NCI-H1930 (cell line): Measurements from ENCODE around the gene CPT1C.
A peak's percentile ranks its signal among the peaks of the same experiment; 100 is the strongest.

Source experiments
- DNase-seq, 2 experiments: peaks; one replicate each; lab custom pipeline; 2025; lab: John Stamatoyannopoulos, UW

CPT1C gene

DNA sequence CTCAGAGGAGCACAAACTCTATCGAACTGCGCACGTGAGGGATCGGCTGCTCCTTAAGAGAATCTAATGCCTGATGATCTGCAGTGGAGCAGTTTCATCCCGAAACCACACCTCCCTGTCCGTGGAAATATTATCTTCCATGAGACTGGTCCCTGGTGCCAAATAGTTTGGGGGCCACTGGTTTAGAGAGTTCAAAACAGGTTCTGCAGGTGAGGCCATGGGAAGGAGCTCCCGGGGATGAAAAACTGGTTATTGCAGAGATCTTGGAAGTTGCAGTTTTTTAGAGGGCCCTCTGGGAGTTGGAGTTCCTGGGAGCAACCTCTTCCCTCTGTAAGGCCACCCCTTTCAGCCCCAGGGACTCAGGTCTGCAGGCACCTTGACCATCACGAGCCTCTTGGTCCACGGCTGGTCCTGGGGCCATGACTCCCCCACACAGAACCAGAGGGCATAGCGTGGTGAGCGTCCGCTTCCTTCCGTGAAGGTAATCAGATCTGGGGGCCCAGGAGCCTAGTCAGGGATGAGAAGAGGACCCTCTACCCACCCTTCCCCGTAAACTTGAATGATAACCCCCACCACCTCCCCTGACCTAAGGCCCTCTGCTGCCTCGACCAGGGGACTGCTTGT, 30.5 kb upstream of the CPT1C start:
- no peak for DNase-seq

DNA sequence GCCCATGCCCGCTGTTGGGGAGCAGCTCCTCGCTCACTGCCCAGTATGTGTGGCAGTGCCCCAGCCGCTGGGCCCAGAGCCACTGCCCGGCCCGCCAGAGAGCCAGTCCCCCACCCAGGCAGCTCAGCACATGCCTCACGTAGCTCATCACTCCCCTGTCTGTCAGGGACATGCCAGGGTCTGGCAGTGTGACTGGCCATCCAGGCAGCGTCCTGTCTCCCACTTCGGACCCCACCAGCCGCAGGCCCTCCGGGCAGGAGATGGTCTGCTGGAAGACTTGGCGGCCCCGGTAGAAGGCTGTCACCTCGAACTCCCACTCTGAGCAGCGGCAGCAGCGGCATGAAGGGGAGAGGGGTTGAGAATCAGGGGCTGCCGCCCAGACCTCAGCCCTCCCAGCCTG, 28.9 kb upstream of the CPT1C start:
- DNase-seq = no peak

DNA sequence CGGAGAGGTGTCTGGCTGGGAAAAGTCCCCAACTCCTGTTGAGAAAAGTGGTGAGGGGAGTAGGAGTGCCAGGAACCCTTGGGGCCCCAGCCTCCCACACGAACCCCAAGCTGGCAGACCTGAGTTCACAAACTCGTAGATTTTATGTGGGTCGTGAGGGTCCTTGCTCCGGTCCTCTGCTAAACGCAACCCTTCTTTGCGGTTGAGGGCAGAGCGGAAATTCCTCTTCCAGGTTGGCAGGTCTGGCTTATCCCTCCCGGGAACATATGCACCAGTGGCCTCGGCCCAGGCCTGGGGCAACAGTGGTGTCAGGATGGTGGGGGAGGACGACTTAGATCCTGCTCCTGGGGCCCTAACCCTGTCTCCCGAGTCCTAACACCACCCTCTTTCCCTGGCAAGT, 27.7 kb upstream of the CPT1C start:
- no peak for DNase-seq

DNA sequence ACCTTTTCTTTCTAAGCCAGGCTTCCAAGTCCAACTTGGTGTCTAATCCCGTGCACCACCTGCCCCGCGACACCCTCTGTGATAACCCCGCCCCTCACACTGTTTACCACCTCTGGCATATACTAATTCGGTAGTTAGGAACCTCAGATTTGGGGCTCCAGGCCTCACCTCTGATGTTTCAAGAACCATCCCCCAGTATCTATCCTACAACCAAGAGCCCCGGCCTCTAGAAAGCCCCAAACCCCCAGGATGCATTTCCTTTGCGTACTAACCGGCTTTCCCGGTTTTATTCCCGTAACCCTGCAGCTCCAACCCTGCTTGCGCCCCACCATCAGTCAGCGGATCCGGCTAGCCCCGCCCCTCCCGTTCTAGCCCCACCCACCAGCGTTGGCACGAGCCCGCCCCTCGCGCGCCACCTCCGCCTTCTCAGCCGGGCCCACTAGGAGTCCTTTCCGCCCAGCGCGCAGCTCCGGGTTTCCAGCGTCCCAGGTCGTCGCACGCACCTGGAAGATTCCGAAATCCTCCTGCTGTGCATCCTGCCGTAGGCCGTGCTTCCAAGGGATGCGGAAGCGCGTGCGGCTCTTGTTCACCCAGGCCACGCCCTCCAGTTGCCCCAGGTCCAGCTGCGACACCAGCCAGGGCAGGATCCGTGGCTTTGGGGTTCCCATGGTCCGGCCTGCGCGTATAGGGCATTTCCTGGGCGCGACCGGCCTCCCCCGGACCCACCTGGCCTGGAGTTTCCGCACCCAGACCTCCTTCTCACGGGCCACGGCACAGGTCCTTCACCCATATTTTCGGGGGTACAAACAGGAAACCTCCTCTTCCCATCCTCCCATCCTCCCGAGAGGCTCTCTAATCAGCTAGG, 26.5 kb upstream of the CPT1C start:
- peak; percentile 88 to 89 for DNase-seq

DNA sequence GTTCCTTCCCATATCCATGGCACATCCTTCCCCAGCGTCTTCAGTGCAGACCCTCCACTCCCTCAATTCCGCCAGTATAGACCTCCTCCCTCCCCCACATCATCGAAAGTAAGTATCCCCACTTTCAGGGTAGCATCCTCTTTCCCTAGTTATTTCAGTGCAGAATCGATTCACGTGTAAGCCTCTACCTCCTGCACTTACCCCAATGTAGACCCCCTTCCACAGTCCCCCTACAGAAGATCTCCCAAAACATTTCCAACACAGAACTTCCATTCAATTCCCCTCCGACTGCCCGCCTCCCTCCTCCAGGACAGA, 25.9 kb upstream of the CPT1C start:
- no peak for DNase-seq

DNA sequence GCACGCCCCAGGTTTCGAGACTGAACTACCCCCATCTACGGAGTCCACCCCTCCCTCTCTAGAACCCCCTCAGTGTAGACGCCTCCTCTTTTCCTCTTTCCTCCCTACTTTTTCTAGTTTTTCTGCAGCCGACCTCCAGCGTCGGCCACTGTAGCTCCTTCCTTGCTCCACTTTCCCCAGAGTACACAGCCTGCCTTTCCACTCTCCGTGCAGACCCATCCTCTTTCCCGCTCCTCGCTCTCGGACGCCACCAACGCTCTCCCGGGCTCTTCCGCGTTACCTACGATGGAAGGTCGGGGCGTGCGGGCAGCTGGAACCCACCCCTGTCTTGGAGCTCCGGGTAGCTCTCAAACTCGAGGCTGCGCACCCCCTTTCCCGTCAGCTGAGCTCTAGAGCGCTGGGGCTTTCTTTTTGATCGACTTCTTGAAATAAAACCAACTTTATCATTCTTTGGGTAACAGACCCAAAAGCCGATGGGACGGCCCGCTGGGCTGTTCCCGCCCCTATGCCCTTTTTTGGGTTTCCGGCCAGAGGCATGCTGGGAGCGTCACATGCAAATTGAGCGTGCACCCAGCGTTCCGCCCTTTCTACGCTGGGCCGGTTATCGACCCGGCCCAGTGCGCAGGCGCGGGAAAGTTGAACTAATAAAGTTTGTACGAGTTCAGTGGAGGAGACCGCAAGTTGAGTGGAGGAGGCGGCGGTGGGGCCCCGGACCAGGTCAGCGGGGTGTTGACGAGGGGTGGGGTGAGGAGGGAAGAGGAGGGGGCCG, 25.4 kb upstream of the CPT1C start, which contains the start of the genes BCL2L12 and IRF3:
Gene BCL2L12, plus strand, starts transcription at position 583 of the 769 bp plus-strand sequence. CDS start 760 bp downstream, outside the sequence.
Gene IRF3, minus strand, starts transcription at position 507 of the 769 bp plus-strand sequence. CDS start 1,019 bp downstream, outside the sequence.
- peak; percentile 85 to 95 for DNase-seq

DNA sequence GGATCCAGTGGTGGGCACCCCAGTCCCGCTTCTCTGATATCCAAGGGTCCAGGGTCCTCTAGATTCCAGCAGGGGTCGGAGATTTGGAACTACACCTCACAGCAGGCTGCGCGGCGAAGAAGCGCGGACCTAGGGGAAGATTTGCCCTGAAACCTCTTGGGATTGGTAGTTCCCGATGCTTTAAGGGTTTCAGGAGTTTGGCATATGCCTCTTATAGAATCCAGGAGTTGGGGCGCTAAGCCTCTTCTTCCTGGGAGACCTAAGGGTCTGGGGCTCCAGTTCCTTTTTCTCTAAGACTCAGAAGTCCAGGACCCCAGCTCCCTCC, 24.8 kb upstream of the CPT1C start:
- no peak for DNase-seq

DNA sequence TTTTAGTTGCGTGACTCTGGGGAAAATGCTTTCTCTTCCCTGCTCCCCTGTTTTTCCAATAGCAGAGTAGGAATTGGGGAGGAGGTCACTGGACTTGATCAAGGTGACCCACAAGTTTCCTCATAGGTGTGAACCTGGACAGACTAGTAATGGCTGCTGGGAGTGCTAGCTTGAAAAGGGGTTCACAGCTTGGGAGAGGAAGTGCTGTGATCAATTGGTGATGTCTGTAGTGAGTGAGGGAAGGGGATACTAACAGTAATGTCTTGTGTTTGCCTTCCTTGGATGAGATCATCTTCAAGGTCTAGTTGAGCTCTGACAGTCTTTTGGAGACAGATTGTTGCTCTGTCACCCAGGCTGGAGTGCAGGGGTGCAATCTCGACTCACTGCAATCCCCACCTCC, 23.4 kb upstream of the CPT1C start:
- no peak for DNase-seq

DNA sequence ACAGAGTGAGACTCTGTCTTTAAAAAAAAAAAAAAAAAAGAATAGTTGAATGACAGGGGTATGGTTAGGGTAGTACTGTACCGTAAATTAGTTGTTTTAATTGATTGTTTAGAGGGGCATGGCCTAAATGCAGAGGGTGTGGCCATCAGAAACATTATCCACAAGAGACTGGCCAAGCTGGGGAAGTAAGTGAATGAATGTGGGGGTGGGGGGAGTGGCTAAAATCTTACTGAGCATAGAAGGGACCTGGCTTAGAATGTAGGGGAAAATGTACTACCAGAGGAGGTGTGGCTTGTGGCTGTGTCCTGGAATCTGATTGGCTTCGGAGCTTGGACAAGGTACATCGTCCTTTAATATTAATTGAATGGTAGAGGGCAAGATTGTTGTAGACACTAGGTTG, 21.4 kb upstream of the CPT1C start:
- no peak for DNase-seq

DNA sequence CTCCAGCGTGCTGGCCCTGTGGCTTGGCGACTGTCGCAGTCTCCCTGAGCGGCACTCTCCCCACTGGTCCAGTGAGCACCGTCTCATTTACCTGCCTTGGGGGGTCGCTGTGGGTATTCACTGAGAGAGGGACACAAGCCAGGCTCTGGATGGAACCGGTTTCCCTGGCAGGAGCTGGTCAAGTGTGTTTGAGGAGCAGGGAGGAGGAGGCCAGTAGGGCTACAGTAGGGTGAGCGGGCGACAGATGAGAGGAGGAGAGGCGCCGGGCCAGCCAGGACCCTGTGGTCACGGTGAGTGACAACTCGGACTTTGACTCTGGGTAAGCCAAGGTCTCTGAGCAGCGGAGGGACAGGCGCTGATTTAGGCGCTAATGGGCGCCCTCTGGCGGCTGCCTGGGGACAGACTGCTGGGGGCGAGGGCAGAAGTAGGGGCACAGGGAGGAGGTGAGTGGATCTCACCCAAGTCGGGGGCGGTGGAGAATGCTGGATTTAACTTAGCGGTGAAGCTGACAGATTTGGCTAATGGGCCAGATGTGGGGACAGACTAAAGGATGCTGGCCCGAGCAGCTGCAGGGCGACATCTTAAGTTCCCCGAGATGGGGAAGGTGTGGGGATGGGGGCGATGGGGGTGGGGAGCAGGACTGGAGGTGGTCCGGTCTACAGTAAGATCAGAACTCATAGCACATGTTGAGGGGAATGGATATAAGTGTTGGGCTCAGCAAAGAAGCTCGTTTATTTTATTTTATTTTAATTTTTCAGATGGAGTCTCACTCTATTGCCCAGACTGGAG, 18.6 kb upstream of the CPT1C start:
- DNase-seq = peak; percentile 73 to 80

DNA sequence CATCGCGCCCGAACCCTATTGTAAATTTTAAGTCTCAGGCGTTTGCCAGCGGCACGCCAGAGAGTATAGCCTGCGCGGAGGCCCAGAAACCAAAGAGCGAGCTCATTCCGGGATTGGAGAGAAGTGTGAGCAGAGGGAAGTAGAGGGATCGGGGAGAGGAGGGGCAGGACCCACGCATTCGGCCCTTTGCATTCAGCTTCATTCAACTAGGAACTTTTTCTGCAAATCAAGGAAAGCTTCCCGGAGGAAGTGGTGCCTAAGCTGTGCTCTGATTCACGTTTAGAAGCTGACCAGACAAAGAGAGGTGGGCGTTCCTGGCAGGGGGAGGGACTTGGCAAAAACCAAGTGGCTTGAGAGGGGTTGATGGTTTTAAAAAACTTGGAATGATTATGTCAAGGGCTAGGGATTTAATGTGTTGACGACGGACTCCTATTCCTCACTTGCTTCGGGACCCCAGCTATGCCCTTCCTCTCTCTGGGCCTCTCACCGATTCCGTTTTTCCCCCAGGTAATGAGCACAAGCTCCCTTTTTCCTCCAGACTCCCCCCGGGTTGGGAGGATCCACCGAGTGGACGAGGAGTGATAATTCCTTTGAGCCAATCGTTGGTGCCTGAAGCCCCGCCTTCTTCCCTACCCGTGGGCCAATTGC, 14.7 kb upstream of the CPT1C start:
- DNase-seq = peak; percentile 91 to 96

DNA sequence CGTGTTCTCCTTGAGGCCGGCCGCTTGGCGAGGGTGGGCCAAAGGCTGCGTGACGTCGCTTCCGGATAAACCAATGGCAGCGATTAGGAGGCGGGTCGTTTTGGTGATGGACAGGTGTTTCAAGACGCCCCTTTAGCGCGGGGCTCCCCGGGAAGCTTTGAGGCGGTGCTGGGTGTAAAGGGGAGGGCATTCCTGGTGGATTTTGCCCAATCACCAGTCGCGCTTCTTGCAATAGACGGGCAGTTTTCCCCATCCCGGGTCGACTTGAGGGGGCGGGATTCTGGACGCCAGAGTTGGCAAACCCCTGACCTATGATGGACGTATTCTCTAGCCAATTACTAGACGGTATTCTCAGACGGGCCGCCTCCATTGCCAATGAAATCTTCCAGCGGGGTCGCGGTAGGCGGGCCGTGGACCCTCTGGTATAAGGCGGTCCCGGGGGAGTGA, 14.1 kb upstream of the CPT1C start:
- peak; percentile 100 for DNase-seq

DNA sequence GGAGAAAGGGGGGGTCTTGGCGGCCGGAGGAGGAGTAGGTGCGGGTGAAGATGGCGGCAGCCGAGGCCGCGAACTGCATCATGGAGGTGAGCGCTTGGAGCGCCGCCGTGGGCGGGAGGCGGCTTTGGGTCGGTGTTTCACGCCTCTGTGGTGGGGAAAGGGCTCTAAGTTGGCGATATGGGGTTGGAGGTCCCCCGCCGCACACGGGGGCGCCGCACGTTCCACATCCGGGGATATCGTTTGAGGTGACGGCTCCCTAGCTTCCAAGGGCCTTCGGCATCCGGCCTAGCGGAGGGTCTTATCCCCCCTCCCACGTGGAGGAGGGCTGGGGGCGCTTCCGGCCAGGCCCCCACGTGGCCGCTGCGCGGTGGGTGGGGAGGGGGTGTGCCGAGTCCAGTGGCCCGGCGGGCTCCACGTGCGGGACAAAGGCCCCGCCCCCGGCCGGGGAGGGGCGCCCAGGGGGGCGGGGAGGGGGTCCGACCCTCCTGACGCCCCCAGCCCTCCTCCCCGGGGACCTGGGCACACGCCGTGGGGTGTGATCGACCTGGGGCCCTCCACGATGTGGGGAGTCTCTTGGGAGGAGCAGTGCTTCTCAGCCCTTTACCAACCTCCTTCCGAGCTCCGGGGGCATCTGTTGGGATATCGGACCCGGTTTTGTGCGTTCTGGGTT, 13.6 kb upstream of the CPT1C start, which contains the start of gene PRMT1:
Gene PRMT1, plus strand, starts transcription at position 41 of the 670 bp plus-strand sequence. Its CDS starts 10 bp downstream, at position 51.
- DNase-seq = no peak

DNA sequence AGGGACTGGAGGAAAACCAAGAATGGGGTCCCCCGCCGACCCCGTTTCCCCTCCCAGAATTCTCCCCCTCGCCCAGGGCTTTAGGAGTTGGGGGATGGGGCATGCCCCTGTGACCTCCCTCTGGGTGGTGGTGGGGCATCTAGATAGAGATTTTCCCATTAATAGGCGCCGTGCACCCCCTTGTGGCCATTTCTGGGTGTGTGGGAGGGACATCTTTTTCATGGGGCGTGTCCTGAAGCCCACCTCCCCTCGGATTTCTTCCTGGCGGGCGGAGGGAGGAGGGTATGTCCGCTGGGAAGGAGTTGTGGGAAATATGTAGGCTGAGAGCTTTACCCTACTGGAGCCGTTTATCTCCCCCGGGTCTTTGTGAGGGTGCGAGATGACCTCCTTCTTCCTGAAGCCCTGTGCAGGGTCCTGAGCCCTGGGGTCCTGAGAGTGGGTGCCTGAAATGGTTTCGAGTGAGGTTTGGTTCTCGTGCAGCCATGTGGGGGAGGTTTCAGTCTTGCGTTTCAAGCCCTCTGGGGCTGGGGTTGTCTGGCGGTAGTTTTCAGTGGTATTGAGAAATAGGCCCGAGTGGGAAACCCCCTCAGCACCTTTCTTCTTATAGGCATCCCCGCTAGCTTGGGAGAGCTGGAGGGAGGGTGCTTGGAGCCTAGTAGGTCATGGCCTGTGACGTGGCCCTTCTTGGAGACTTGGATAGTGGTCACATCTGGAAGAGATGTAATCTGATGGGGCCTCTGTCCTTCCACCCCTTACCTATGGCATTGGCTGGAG, 12.8 kb upstream of the CPT1C start:
- peak; percentile 77 to 79 for DNase-seq

DNA sequence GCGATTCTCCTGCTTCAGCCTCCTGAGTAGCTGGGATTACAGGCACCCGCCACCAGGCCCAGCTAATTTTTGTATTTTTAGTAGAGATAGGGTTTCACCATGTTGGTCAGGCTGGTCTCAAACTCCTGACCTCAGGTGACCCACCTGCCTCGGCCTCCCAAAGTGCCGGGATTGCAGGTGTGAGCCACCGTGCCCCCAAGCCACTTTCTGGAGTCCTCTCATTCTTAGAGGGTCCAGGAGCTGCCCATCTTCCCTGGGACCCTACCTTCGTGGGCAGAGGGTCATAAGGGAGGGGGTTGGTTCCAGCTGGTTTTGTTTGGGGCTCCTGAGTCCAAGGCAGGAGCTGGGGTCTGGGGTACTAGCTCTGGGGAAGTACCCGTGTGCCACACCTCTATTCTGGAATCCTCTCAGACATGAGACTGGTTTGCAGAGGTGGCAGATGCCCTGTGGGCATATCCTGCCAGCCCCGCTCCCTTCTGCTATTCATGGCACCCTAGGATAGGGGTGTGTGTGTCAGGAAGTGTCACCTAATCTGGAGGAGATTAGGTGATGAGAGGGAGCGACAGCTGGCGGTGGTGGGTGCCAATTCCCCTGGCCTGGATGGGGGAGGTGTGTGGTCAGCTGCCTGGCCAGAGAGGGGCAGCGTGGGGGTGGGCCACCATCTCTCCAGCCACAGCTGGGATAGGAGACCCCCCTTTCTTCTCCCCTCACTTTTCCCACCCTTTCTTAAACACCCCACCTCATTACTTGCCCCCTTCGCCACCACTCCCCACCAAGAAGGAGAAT, 11.7 kb upstream of the CPT1C start:
- DNase-seq = no peak

DNA sequence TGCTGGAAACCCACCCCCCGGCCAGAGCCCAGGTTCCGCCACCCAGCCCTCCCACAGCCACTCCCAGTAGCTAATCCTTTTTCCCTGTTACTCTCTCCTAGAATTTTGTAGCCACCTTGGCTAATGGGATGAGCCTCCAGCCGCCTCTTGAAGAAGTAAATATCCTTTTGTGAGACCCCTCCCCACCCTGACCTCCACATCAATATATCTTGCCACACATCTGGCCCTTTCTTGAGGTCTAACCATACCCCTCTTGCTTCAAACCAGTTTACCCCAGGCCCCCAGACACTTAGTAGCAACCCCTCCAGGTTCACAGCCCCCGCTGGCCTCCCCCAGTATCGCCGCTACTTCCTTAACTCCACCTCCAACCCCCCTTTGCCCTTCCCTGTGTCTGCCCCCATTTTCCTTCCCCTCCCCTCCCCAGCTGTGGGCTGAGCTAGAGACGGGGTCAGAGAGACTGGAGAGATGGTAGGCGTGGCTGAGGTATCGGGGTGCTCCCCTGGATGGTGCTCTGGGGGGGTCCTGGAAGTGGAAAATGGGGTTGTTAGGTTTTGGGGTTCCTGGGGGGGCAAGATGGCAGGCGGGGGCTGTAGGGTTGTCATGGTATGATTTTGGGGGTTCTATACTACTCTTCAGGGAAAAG, 11.0 kb upstream of the CPT1C start:
- DNase-seq = no peak

DNA sequence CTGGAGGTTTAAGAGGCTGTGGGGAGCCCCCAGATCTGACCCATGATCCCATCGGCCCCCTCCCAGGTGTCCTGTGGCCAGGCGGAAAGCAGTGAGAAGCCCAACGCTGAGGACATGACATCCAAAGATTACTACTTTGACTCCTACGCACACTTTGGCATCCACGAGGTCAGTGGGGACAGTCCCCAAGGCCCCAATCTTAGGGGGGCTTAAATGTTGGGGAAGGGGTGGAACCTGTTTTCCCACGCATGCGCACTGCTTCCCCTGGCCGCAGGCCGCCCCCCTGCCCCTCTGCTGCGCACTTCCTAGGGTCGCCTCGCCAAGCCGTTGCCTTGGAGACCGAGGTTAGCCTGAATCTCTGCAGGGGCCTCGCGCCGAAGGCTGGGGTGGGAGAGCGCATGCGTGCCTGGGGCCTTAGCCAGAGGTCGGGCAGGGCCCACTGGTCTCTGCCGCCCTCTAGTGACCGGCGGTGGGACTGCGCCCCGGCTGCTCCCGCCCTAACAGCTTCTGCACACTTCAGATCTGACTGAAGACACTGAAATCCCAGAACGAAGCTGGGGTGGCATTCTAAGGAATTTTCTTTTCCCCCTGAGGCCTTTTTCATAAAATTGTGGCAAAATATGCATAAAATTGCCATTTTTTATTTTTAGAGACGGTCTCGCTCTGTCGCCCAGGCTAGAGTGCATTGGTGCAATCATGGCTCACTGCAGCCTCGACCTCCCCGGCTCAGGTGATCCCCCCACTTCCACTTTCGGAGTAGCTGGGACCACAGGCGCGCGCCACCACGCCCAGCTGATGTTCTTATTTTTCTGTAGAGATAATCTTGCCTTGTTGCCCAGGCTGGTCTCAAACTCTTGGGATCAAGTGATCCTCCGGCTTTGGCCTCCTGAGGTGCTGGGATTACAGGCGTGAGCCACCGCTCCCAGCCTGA, 10.2 kb upstream of the CPT1C start:
- DNase-seq = peak; percentile 95 to 97
